Brain pericyte (primary cell): ENCODE results near the gene OR1D5.
"Not testable (repeated sequence)": the region's sequence is repeated elsewhere in the genome, so short reads cannot be mapped to it uniquely, and the experiment has no call there.

Source experiments
- DNase-seq: peaks from one replicate; pipeline ENCODE4 v3.0.0-alpha.2; 2012; ENCODE audit warnings: low read depth, low spot score

OR1D5 gene

GRCh38 chr17:3063507-3063906, at the start of gene OR1D5:
TSS of gene OR1D5 (minus strand) at chr17:3063607. CDS start at chr17:3063607, 0 bp downstream.
- DNase-seq, result not testable (repeated sequence)

GRCh38 chr17:3104322-3104721, 40.9 kb upstream of the OR1D5 start, which contains the start of gene OR1D2:
TSS of gene OR1D2 (minus strand) at chr17:3104422. CDS start at chr17:3092996, 11,426 bp downstream.
- no peak for DNase-seq

GRCh38 chr17:3073850-3074249, 10.4 kb upstream of the OR1D5 start:
- not testable (repeated sequence) for DNase-seq

- not testable (repeated sequence) for DNase-seq
Measured at GRCh38 chr17:3065192-3065591, 1.8 kb upstream of the OR1D5 start.

- not testable (repeated sequence) for DNase-seq
Measured at GRCh38 chr17:3062824-3063377, 506 bp downstream of the OR1D5 start.

GRCh38 chr17:3054868-3055267, 8.5 kb downstream of the OR1D5 start:
- DNase-seq, result not testable (repeated sequence)

- no peak for DNase-seq
Measured at GRCh38 chr17:3049705-3050295, 13.6 kb downstream of the OR1D5 start.

- DNase-seq, result peak; percentile 95
Measured at GRCh38 chr17:3048727-3049471, 14.5 kb downstream of the OR1D5 start.

- DNase-seq, result no peak
Measured at GRCh38 chr17:3046753-3047152, 16.7 kb downstream of the OR1D5 start.

GRCh38 chr17:3043737-3044365, 19.6 kb downstream of the OR1D5 start:
- DNase-seq, result no peak

GRCh38 chr17:3040882-3041281, 22.5 kb downstream of the OR1D5 start:
- DNase-seq, result no peak

GRCh38 chr17:3039736-3040135, 23.7 kb downstream of the OR1D5 start:
- no peak for DNase-seq

GRCh38 chr17:3038941-3039340, 24.5 kb downstream of the OR1D5 start:
- DNase-seq, result no peak

- DNase-seq, result no peak
Measured at GRCh38 chr17:3037259-3037658, 26.1 kb downstream of the OR1D5 start.

- no peak for DNase-seq
Measured at GRCh38 chr17:3036800-3037199, 26.6 kb downstream of the OR1D5 start.

- DNase-seq, result no peak
Measured at GRCh38 chr17:3035968-3036280, 27.5 kb downstream of the OR1D5 start.

GRCh38 chr17:3035256-3035967, 28.0 kb downstream of the OR1D5 start:
- no peak for DNase-seq

- DNase-seq, result no peak
Measured at GRCh38 chr17:3034578-3034920, 28.9 kb downstream of the OR1D5 start.

GRCh38 chr17:3033741-3034577, 29.4 kb downstream of the OR1D5 start:
- DNase-seq, result no peak

- no peak for DNase-seq
Measured at GRCh38 chr17:3033248-3033640, 30.2 kb downstream of the OR1D5 start.
